Lower leg skin (tissue), 4 donors: Measurements from ENCODE around the gene STXBP2. TPM values are rescaled to one million over a fixed set of nuclear protein-coding genes. Genes with fewer than 3 reads are reported as not detected.

Source experiments
- DNase-seq, 2 donors: peaks; one replicate each; pipeline ENCODE4 v3.0.0-alpha.2; 2019; ENCODE audit warnings: low spot score in 2 of 2
- H3K4me3 ChIP-seq: fragments of 200-600 bp; sonication (generic); 2 replicates; pipeline ENCODE4 v1.5.1; 2017; ENCODE audit warnings: mild to moderate bottlenecking, low read depth; ENCODE audit not compliant: poor library complexity, severe bottlenecking
- CTCF ChIP-seq, 3 donors: fragments of 450-650 bp; IDR thresholded peaks; one replicate each; pipeline ENCODE4 v1.5.1; 2016; ENCODE audit warnings: antibody characterized with exemption in 3 of 3, mild to moderate bottlenecking in 3 of 3, moderate library complexity in 2 of 3
- POLR2A ChIP-seq, 2 donors: fragments of 450-650 bp; IDR thresholded peaks; one replicate each; pipeline ENCODE4 v1.6.1; 2016 to 2017; ENCODE audit warnings: antibody characterized with exemption in 2 of 2, mild to moderate bottlenecking in 1 of 2, moderate library complexity in 1 of 2
- WGBS, 2 donors: methylation state at CpG; one replicate each; pipeline ENCODE4 v1.1.5; 2018; 5-methylcytosine and 5-hydroxymethylcytosine counted together
- intact Hi-C: fragments of 100-400 bp; cut with DNase I; formaldehyde crosslinking; loops from one replicate; pipeline ENCODE4 v1.15.0; 2023; ENCODE audit warnings: low total_unique reads
- total RNA-seq, 4 donors: library from RNA; depleted of rRNA; stranded (reverse); fragments of >200 nt; gene quantifications; one replicate each; pipeline ENCODE4 v1.1.0, GENCODE V29; 2016

STXBP2 gene
- total RNA-seq, 4 donors from 2014 or later = 43.8 to 109 (median 69.9) TPM

DNA sequence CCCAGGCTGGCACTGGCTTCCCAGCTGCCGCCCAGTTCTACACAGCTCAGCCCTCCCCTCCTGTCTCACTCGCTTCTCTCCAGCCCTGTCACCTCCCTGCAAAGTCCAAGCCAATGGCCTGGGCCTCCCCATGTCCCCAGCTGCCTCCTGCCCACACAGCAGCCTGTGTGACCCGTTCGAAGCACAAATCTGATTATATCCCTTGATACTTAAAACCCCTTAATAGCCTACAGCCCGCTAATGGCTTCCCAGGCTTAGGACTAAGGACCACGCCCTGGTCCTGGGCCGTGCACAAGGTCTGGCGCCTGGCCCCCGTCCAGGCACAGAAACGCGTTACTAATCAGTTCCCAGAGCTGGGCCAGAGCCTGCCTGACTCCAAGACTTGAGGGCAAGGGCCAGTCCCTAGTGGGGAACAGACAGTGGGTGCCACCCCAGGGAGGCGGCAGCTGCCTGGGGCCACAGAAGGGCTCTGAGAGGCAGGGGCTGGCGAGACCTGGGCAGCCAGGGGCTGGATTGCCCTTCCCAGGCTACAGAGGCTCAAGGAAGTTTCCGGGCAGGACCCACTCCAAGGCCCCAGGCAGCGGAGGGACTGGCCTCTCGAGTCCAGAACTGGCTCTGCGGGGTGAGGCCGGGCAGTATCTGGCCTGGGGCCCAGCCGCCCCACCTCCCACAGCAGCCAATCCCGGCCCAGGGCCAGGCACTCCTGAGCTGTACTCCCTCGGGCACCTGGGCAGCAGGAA is 18.0 kb upstream of the STXBP2 start:
- H3K4me3 ChIP-seq = no peak overlapping the region
- WGBS, 2 donors = 51 to 52% methylated on average over 15 to 21 of the region's 21 CpGs
- DNase-seq = no peak
- TF ChIP-seq POLR2A (IDR thresholded peaks at IDR 0.05) = no peak
- no peak for TF ChIP-seq CTCF (IDR thresholded peaks at IDR 0.05)
- intact Hi-C loops = no loop called here

GRCh38 chr19:7619671-7620441 is 17.1 kb upstream of the STXBP2 start:
- no peak overlapping the region for H3K4me3 ChIP-seq
- TF ChIP-seq CTCF (IDR thresholded peaks at IDR 0.05) = no peak
- TF ChIP-seq POLR2A (IDR thresholded peaks at IDR 0.05) = no peak
- WGBS, 2 donors = 68 to 82% methylated on average over 39 to 45 of the region's 48 CpGs
- intact Hi-C loops = no loop called here
- DNase-seq = no peak

GRCh38 chr19:7620442-7621412 is 16.2 kb upstream of the STXBP2 start:
- TF ChIP-seq CTCF (IDR thresholded peaks at IDR 0.05) (no peak), POLR2A (IDR thresholded peaks at IDR 0.05) (no peak)
- no peak for DNase-seq
- intact Hi-C loops = no loop called here
- 90 to 94% methylated on average over 28 to 41 of the region's 57 CpGs for WGBS, 2 donors
- H3K4me3 ChIP-seq = no peak overlapping the region

- intact Hi-C loops = no loop called here
- no peak overlapping the region for H3K4me3 ChIP-seq
- WGBS, 2 donors = 85 to 91% methylated on average over 16 of the region's 16 CpGs
- TF ChIP-seq CTCF (IDR thresholded peaks at IDR 0.05) = no peak
- no peak for TF ChIP-seq POLR2A (IDR thresholded peaks at IDR 0.05)
- no peak for DNase-seq
Measured at GRCh38 chr19:7622933-7623685, 13.8 kb upstream of the STXBP2 start.
